CD4-positive, alpha-beta T cell treated with Interleukin-4 for 1 hour (primary cell): ENCODE results near the gene PLD4.

Source experiments
- DNase-seq, 2 donors: peaks; one replicate each; pipeline ENCODE4 v3.0.0-alpha.2; 2020 to 2022

Gene PLD4

DNA sequence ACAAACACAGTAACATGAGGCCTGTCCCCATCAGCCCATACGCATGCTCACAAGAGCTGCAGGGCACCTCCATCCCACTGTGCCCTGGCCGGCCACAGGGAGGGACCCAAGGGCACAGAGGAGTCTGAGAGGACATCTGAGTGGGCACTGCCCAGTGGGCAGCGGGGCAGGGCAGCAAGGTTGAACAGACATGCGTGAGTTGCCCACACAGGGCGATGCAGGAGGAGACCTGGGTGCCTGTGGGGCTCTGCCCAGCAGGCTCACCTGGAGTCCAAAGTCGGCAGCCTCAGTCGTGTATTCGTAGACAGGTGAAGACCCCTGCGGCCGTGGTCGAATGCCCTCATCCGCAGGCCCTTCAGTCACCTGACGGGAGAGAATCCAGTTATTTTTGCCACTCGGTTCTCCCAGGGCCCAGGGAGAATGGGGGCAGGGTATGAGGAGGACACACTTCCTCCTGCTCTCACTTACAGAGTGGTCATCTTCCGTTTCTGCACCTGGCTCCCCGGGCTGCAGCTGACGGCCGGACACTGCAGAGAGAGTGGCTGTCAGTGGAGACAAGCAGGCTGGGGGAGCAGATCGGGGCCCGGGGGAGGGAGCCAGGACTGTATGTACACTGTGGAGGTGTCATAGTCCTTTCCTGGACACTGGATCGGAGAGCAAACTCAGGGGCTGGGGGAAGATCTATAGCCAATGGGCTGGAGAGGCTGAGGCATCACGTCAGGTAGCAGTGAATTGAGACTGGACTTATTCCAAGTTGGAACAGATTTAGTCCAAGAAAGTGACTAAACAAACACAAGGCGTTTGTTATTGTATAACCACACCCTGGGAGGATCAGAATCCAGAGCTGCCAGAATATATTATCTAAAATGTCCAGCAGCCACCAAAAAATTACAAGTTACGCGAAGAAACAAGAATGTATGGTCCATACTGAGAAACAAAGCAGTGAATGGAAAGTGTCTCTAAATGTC lies 32.8 kb downstream of the PLD4 start:
- DNase-seq = no peak

- no peak for DNase-seq
Measured at GRCh38 chr14:104964546-104964945, 39.9 kb downstream of the PLD4 start.

- DNase-seq = no peak
Measured at GRCh38 chr14:104965561-104966231, 41.0 kb downstream of the PLD4 start.

DNA sequence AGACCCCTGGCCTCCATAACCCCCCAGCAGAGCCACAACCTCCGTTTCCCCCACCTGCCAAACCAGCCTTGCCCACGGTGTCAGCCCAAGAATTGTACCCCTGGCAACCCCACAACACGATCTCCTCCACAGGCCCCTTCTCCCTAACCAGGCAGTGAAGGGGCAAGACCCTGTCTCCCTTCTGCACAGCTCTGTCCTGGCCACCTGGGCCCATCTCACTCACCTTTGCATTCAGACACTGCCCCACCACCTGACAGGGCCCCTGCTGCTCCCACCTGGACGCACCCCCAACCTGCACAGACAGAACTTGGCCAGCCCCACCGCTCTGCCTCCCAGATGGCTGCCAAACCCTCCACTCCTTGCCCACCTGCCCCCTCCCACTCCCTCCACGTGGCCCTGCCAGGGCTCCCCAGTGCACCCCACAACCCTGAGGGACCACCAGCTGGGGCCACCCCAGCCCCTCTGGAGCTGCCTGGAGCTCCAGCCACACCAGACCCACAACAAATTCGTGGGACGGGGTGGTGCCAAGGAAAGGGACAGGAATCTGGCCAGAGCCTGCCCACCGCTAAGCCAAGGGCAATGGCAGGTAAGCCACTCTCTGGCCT lies 41.7 kb downstream of the PLD4 start:
- no peak for DNase-seq

- DNase-seq = no peak
Measured at GRCh38 chr14:104966981-104967385, 42.3 kb downstream of the PLD4 start.

GRCh38 chr14:104967386-104968152 lies 42.9 kb downstream of the PLD4 start:
- DNase-seq = no peak

DNA sequence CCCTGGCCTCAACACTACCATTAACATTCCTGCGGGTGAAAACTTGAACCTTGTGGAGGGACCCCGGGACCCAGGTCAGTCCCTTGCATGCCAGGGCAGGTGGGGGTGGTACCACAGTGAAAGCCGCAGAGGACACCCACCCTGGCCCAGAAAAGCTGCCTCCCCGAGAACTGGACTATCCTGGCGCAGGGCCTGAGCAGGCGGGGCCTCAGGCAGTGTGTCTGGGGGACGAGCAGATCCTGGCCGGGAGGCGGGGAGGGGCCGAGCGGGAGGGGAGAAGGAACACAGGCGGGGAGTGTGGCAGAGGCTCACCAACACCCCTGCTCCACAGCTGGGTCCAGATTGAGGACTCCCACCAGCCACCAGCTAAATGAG lies 43.5 kb downstream of the PLD4 start:
- no peak for DNase-seq

DNA sequence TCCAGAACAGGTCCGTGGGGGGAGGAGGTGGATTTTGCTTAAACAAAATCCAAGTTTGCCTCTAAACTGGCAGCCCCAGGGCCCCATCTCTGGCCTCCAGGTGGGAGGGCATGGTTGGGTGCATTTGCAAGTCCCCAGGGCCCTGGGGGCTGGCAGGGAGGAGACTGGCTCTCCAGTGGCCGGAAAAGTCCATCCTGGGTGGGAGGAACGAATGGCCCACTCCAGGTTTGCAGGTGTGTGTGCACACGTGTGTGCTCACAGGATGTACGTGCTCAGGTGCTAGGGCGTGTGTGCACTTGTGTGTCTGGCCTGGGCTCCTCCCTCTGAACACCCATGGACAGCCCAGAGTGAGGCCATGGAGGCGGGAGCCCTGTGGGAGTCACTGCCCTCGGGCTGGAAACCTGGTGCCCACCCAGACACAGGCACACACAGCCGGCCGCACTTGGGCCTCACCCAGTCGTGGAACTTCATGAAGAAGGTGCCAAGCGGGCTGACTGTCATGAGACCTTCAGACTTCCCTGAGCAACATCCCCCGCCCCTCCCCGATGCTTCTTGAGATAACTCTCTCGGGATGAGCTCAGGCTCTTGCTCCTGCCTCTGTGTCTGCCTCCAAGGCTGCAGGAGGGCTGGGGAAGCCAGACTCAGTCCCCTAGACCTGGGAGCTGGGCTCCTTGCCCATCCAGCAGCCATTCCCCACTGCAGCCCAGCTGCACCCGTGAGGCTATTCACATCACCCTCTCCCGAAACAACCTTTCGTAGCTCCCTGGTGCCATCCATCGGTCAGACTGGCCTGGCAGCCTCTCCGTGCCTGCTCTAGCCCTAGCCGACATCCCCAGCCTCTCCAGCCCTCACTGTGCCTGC lies 44.1 kb downstream of the PLD4 start:
- DNase-seq = no peak

DNA sequence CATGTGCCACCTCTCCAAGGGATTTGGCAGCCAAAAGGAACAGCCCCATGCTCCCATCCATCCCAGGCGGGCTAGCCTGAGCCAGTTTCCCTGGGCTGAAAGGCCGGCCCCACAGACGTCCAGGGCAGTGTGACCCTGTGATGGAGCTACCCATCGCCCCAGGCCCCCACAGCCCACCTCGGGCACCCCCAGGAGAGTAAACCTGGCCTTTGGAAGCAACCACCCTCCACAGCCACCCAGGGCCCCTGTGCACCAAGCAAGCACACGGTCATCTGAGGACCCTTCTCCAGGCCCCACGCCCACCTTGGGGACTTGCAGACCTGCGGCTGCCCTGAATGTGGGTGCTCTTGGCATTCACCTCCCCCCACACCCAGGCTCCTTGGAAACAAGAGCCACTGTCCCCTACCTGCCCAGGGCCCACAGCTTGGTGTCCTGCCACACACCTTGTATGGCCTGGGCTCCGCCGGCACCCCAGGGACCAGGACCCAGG lies 45.1 kb downstream of the PLD4 start:
- no peak for DNase-seq

GRCh38 chr14:104970231-104971068 lies 45.8 kb downstream of the PLD4 start:
- no peak for DNase-seq

DNA sequence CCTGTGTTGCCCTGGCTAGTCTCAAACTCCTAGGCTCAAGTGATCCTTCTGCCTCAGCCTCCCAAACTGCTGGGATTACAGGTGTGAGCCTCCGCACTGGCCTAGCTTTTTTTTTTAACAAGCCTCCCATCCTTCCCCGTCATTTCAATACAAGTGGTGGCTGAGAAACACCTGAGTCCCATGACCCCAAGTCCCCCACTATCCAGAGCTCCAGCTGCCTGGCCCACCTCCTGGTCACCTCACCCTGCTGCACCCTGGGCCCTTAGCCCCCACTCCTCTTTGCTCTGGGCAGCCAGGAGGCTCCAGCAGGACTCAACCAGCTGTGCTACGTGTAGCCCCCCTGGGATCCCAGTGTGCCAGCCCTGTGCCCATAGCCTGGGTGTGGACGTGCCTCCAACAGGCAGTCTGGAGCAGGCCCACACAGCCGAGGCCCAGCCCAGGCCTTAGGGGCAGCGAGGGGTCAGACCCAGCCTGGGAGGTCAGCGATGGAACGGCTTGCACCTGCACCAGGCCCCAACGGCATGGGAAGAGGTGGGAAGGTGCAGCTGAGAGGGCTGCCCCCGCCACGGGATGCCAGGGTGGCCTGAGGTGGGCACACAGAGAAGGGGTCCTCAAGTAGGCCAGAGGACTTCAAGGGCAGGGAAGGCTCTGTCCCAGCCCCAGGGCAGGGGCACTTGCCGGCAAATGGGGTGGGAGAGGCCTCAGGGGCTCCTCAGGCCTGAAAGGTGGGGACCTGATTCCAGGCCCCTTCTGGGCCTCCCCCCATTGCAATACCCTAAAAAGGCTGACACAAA lies 47.0 kb downstream of the PLD4 start:
- DNase-seq = no peak

- no peak for DNase-seq
Measured at GRCh38 chr14:104972301-104973134, 47.8 kb downstream of the PLD4 start.

DNA sequence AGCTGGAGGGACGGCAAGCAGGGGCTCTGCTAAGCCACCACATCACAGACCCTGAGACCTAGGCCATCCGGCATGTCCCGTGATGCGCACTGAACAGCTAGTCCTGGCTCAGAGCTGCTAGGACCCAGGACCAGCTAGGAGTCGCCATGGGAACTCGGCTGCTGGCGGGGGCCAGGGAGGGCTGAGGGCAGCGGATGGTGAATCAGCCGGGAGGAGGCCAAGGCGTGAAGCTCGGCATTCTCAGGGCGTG lies 48.4 kb downstream of the PLD4 start:
- no peak for DNase-seq

- no peak for DNase-seq
Measured at GRCh38 chr14:104973385-104974145, 48.9 kb downstream of the PLD4 start.

- DNase-seq = no peak
Measured at GRCh38 chr14:104974146-104974541, 49.5 kb downstream of the PLD4 start.

- no peak for DNase-seq
Measured at GRCh38 chr14:104974665-104975390, 50.1 kb downstream of the PLD4 start.

DNA sequence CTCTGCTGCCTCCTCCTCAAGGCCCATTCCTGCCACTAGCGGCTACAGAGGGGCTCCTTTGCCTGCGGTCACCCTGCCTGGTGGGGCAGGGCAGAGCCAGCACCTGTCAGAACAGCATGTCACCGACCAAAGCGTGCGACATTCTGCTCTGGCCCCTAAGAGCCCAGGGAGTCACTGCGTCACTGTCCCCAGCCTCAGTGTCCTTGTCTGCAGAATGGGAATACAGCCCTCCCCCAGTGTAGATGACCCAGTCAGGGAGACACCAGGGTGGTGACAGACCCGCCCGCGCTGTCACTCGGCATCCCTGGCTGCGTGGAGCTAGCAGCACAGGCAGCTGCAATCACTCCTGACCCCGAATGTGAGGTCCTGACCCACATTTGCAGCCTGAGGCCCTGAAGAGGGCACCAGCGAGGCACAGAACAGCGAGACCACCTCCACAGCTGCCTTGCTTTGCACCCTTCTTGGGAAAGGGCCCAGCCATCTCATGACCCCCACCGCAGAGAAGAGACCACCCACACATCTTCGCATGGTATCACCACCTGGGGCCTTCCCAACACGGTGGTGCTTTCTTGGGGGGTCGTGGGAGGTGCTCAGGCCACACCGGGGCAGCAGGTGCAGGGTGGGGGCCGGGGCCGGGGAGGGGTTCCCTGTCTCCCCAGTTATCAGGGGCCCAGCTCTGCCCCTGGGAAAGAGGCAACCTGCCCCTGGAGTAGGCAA lies 51.0 kb downstream of the PLD4 start:
- DNase-seq = peak; percentile 24 to 33
